ENCODE results near the gene AP1G1.
"Not testable (repeated sequence)": the region's sequence is repeated elsewhere in the genome, so short reads cannot be mapped to it uniquely, and the experiment has no call there.

The AP1G1 gene

DNA sequence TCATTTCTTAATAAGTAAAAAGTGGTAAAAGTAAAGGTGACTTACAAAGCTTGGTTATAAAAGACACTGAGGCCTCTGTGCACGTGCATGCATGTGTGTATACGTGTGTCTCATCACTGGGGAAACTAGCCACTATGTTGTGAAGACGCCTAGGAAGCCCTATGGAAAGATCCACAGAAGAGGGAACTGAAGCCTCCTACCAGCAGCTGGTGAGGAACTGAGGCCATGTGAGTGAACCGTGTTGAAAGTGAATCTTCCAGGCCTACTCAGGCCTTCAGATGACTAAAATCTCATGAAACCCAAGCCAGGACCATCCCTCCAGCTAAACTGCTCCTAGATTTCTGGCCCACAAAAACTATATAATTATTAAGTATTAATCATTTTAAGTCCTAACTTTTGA is 107.8 kb downstream of the AP1G1 start:
- no peak for DNase-seq (ENCODE audit: low spot score)

DNA sequence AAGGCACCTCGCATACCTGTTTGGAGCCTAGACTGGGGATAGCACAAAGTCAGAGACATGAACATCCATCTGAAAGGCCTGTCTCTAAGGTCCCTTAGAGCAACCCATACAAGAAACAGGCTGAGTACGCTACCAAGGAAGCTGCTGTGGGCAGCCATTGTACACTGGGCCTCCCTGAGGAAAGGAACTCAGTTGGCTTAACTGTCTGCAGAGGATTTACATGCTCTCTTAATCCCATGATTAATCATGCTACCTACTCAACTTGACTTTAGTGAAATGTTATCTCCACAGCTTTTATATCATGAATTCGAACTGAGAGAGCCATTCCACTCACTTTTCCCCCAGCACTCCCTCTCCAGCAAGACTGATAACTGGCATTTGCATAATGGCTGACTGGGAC is 110.1 kb downstream of the AP1G1 start:
- DNase-seq (ENCODE audit: low spot score) = no peak

DNA sequence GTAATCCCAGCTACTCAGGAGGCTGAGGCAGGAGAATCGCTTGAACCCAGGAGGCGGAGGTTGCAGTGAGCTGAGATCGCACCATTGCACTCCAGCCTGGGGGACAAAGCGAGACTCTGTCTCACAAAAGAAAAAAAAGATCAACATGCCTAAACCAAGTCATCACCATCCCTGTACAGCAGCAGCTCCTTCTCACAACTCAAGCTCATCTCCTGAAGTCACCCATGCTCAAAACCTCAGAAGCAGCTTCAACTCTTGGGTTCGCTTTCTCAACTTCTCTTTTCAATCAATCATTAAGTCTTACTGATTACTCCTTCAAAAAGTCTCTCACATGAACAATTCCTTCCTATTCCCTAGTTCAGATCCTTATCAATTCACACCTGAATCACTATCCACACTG is 115.5 kb downstream of the AP1G1 start:
- DNase-seq (ENCODE audit: low spot score) = no peak

DNA sequence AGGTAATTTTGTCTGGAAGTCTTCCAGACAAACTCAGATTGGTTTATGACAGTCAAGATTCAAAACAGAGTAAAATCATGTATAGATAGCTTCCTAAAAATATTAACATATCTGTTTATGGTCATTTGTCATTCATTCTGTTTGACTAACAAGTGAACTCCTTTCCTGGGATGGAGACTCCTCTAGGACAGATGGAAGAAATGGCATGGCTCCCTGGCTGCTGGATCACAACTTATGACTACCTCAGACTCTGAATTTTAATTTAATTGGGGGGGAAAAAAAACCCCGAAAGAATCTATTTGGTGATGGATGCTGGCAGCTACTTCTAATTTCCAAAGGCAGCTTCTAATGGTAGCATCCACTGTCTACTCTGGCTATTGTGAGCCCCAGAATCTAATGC is 118.7 kb downstream of the AP1G1 start:
- no peak for DNase-seq (ENCODE audit: low spot score)

DNA sequence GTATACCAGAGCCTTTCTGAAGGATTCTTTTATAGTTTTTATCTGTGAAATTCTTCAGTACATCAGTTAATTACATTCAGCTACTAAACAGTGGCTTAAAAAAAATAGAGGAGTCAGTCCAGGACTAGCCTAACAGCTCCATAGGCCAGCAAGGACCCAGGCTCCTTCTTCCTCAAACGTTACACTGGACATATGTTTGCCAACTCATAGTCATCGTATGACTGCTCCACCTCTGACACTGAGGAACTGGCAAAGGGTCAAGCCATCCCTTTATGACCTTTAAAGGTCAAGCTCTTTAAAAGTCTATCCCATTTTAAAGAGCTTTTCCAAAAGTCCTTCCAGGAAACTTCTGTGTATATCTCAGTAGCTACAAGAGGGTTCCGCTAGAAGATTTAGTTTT is 120.8 kb downstream of the AP1G1 start:
- DNase-seq (ENCODE audit: low spot score) = no peak

GRCh38 chr16:71684280-71684679 is 124.4 kb downstream of the AP1G1 start:
- DNase-seq (ENCODE audit: low spot score) = not testable (repeated sequence)

DNA sequence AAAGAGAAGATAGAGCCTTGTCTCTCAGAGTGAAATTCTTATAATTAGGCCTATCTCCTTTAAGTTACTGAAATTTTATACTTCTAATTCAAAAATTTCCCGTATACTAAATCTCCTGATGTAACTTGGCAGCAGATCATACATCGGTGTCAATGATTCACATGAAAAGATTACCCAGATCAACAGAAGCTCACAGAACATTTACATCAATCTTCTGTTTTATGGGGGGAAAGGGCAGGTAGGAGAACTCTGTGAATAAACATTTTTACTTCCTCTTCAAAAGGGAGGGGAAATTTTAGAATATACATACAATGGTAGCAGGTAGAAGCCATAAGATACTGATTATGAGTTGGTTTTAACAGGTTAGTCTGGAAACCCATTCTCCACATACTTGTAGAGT is 127.3 kb downstream of the AP1G1 start:
- DNase-seq (ENCODE audit: low spot score) = no peak
